ENCODE results near the gene CADPS. TPM values are rescaled to one million over a fixed set of nuclear protein-coding genes. Genes with fewer than 3 reads are reported as not detected.

CADPS gene
- polyA plus RNA-seq, 1 of the 3 experiments (the other 2 are of a cell fraction), result 5.8 TPM

- 60% methylated on average over 7 of the region's 7 CpGs for WGBS (ENCODE audit: low lambda C conversion rate)
- CTCF ChIA-PET, result interaction anchor here (0.8 to 1.6 kb wide), 4 partner anchors 8 to 579 kb away, joined by 3 to 7 read pairs (median 4); no protein-coding TSS in a partner anchor
- H3K27ac ChIP-seq (ENCODE audit: low read depth in 2 of 2, low read length in 1 of 2), result no peak overlapping the region
These were observed 221.4 kb downstream of the CADPS start for GRCh38 chr3:62653796-62654195.

GRCh38 chr3:62647711-62648110 is 227.5 kb downstream of the CADPS start:
- 100% methylated on average over 1 of the region's 1 CpG for WGBS (ENCODE audit: low lambda C conversion rate)
- TF ChIP-seq RXRA (IDR thresholded peaks at IDR 0.05; ENCODE audit: borderline replicate concordance, low read depth) (no peak), TCF12 (IDR thresholded peaks at IDR 0.05) (no peak), FOSL2 (IDR thresholded peaks at IDR 0.05; ENCODE audit: borderline replicate concordance, low read depth) (no peak), USF2 (IDR thresholded peaks at IDR 0.05; ENCODE audit: borderline replicate concordance, low read depth, low read length) (no peak), MAX (IDR thresholded peaks at IDR 0.05; ENCODE audit: low read depth) (no peak), EZH2phosphoT487 (IDR thresholded peaks at IDR 0.05; ENCODE audit: borderline replicate concordance, low read depth) (no peak), FOXJ3 (CRISPR knock-in tag; IDR thresholded peaks at IDR 0.05) (no peak), SIN3A (IDR thresholded peaks at IDR 0.05; ENCODE audit: borderline replicate concordance, low read depth, low read length) (no peak), NRF1 (IDR thresholded peaks at IDR 0.05; ENCODE audit: low read depth, low read length) (no peak), ELF1 (IDR thresholded peaks at IDR 0.05) (no peak), TEAD4 (IDR thresholded peaks at IDR 0.05; ENCODE audit: borderline replicate concordance, insufficient read depth) (no peak)

More at GRCh38 chr3:62653796-62654195, 221.4 kb downstream of the CADPS start:
- DNase-seq, result no peak
- TF ChIP-seq PBX3 (IDR thresholded peaks at IDR 0.05), result peak; percentile 18; the same call in 1 of the 2 replicates
- no peak for TF ChIP-seq NFIC (IDR thresholded peaks at IDR 0.05; ENCODE audit: borderline replicate concordance)
- TF ChIP-seq FOXM1 (IDR thresholded peaks at IDR 0.05; ENCODE audit: low read depth), result no peak
- TF ChIP-seq YY1 (IDR thresholded peaks at IDR 0.05; ENCODE audit: low read depth), result no peak
- TF ChIP-seq USF1 (IDR thresholded peaks at IDR 0.05; ENCODE audit: borderline replicate concordance, low read depth), result no peak
- no peak for TF ChIP-seq IRF3 (IDR thresholded peaks at IDR 0.05; ENCODE audit: low read depth, low read length)
- TF ChIP-seq USF2 (IDR thresholded peaks at IDR 0.05; ENCODE audit: borderline replicate concordance, low read depth, low read length), result no peak
- Histone ChIP-seq H3K4me3 (ENCODE audit: low read depth in 2 of 2, low read length in 1 of 2) (no peak overlapping the region), H4K20me1 (ENCODE audit: insufficient read depth) (no peaks in the 10 kb centered on the region), H3K9me2 (no peaks in the 10 kb centered on the region), H3K4me1 (ENCODE audit: control insufficient read depth in 1 of 2, insufficient read depth in 2 of 2, low read depth in 1 of 2, low read length in 1 of 2) (no peaks in the 10 kb centered on the region), H3K27me3 (ENCODE audit: insufficient read depth) (no peaks in the 10 kb centered on the region), H3K79me2 (ENCODE audit: insufficient read depth) (no peaks in the 10 kb centered on the region), H3K9me3 (no peaks in the 10 kb centered on the region), H3K36me3 (replicated peaks in 1 of 2; ENCODE audit: control insufficient read depth in 1 of 2, insufficient read depth in 2 of 2, low read length in 1 of 2) (no peaks in the 10 kb centered on the region), H3K4me2 (no peak overlapping the region), H2AFZ (ENCODE audit: low read depth) (no peak overlapping the region), H3K9ac (no peak overlapping the region), H3F3A (replicated peaks; ENCODE audit: insufficient read depth) (no peaks in the 10 kb centered on the region)
- POLR2A ChIA-PET, result no interaction called here

More at GRCh38 chr3:62647711-62648110, 227.5 kb downstream of the CADPS start:
- Histone ChIP-seq H4K20me1 (ENCODE audit: insufficient read depth) (no peaks in the 10 kb centered on the region), H3K9me3 (no peaks in the 10 kb centered on the region), H3K36me3 (replicated peaks in 1 of 2; ENCODE audit: control insufficient read depth in 1 of 2, insufficient read depth in 2 of 2, low read length in 1 of 2) (no peaks in the 10 kb centered on the region), H3K27me3 (ENCODE audit: insufficient read depth) (no peaks in the 10 kb centered on the region), H3K4me3 (ENCODE audit: low read depth in 2 of 2, low read length in 1 of 2) (no peak overlapping the region), H3K9me2 (no peaks in the 10 kb centered on the region), H3K4me1 (ENCODE audit: control insufficient read depth in 1 of 2, insufficient read depth in 2 of 2, low read depth in 1 of 2, low read length in 1 of 2) (no peaks in the 10 kb centered on the region), H3K4me2 (no peak overlapping the region), H3F3A (replicated peaks; ENCODE audit: insufficient read depth) (no peaks in the 10 kb centered on the region), H3K27ac (ENCODE audit: low read depth in 2 of 2, low read length in 1 of 2) (no peak overlapping the region), H3K9ac (no peak overlapping the region), H2AFZ (ENCODE audit: low read depth) (no peak overlapping the region), H3K79me2 (ENCODE audit: insufficient read depth) (no peaks in the 10 kb centered on the region)
- ChIA-PET CTCF (interaction anchor here (0.9 to 1.5 kb wide), 2 partner anchors 8 to 19 kb away, joined by 3 read pairs; no protein-coding TSS in a partner anchor), POLR2A (no interaction called here)
- DNase-seq, result no peak

Measured in SK-N-SH (cell line).